ENCODE results near the gene ROGDI. TPM values are rescaled to one million over a fixed set of nuclear protein-coding genes. Genes with fewer than 3 reads are reported as not detected.

Gene ROGDI
- polyA plus RNA-seq, 1 donor (not counting 4 experiments of a cell fraction or from before 2014, with no cell fraction given) = 20.5 TPM

GRCh38 chr16:4769306-4769638 is 33.2 kb downstream of the ROGDI start:
- Histone ChIP-seq H3K9me1 (ENCODE audit: control insufficient read depth, extremely low read depth, insufficient read depth, low read length) (no peaks in the 10 kb centered on the region), H3K36me3 (ENCODE audit: control insufficient read depth in 2 of 2, extremely low read depth in 1 of 2, insufficient read depth in 2 of 2, low read length in 2 of 2) (peaks cover 6 to 7% of the 10 kb centered on the region in 2 experiments), H3K4me1 (ENCODE audit: control insufficient read depth, extremely low read depth, insufficient read depth, low read length) (peaks cover 13% of the 10 kb centered on the region), H3K9ac (ENCODE audit: control insufficient read depth, extremely low read depth, insufficient read depth, low read length) (no peak overlapping the region), H3K79me2 (ENCODE audit: control insufficient read depth, insufficient read depth, low read length) (peaks cover 21% of the 10 kb centered on the region), H3K4me3 (ENCODE audit: control insufficient read depth in 2 of 3, extremely low read depth in 1 of 3, insufficient read depth in 2 of 3, low read depth in 1 of 3, low read length in 3 of 3) (peak overlapping the region in 1 of 3 experiments; percentile 69), H2AFZ (ENCODE audit: control insufficient read depth, low read length) (peak overlapping the region; percentile 74), H3K27ac (ENCODE audit: control insufficient read depth, insufficient read depth, low read length) (no peak overlapping the region), H3K9me3 (ENCODE audit: control insufficient read depth, low read depth, low read length) (no peaks in the 10 kb centered on the region), H4K20me1 (ENCODE audit: control insufficient read depth, extremely low read depth, insufficient read depth, low read length) (no peaks in the 10 kb centered on the region), H3K4me2 (ENCODE audit: control insufficient read depth, extremely low read depth, insufficient read depth, low read depth, low read length) (peak overlapping the region; percentile 97), H3K27me3 (ENCODE audit: control insufficient read depth, extremely low read depth, insufficient read depth, low read length) (no peaks in the 10 kb centered on the region)
- TF ChIP-seq CTCF (optimal IDR thresholded peaks at IDR 0.05 in 1 of 3, IDR thresholded peaks at IDR 0.05 in 1 of 3, conservative IDR thresholded peaks at IDR 0.05 in 1 of 3; ENCODE audit: extremely low read depth in 1 of 3, insufficient read depth in 2 of 3, low read length in 3 of 3) (no peak), EZH2 (IDR thresholded peaks at IDR 0.05; ENCODE audit: low read length) (no peak)
- no peak for FAIRE-seq
- DNase-seq (ENCODE audit: low read depth, low spot score) = no peak
- dilution Hi-C loops (cut with MboI; ENCODE audit: extremely low pct_ligation_motif_present, low sequenced_read_pairs) = no loop called here

GRCh38 chr16:4768549-4769305 is 33.7 kb downstream of the ROGDI start:
- peak; percentile 13 for FAIRE-seq
- peak overlapping the region; percentile 90 for H3K9ac ChIP-seq (ENCODE audit: control insufficient read depth, extremely low read depth, insufficient read depth, low read length)

More at GRCh38 chr16:4768549-4769305, 33.7 kb downstream of the ROGDI start:
- Histone ChIP-seq H3K27me3 (ENCODE audit: control insufficient read depth, extremely low read depth, insufficient read depth, low read length) (no peaks in the 10 kb centered on the region), H3K4me1 (ENCODE audit: control insufficient read depth, extremely low read depth, insufficient read depth, low read length) (peaks cover 13% of the 10 kb centered on the region), H3K79me2 (ENCODE audit: control insufficient read depth, insufficient read depth, low read length) (peaks cover 21% of the 10 kb centered on the region), H3K9me3 (ENCODE audit: control insufficient read depth, low read depth, low read length) (no peaks in the 10 kb centered on the region), H2AFZ (ENCODE audit: control insufficient read depth, low read length) (peak overlapping the region; percentile 74), H3K36me3 (ENCODE audit: control insufficient read depth in 2 of 2, extremely low read depth in 1 of 2, insufficient read depth in 2 of 2, low read length in 2 of 2) (peaks cover 7 to 8% of the 10 kb centered on the region in 2 experiments), H4K20me1 (ENCODE audit: control insufficient read depth, extremely low read depth, insufficient read depth, low read length) (no peaks in the 10 kb centered on the region), H3K4me3 (ENCODE audit: control insufficient read depth in 2 of 3, extremely low read depth in 1 of 3, insufficient read depth in 2 of 3, low read depth in 1 of 3, low read length in 3 of 3) (peak overlapping the region; percentile 62 to 92 (median 86)), H3K27ac (ENCODE audit: control insufficient read depth, insufficient read depth, low read length) (peak overlapping the region; percentile 96), H3K9me1 (ENCODE audit: control insufficient read depth, extremely low read depth, insufficient read depth, low read length) (no peaks in the 10 kb centered on the region), H3K4me2 (ENCODE audit: control insufficient read depth, extremely low read depth, insufficient read depth, low read depth, low read length) (peak overlapping the region; percentile 97)
- peak; percentile 52 for DNase-seq (ENCODE audit: low read depth, low spot score)
- TF ChIP-seq EZH2 (IDR thresholded peaks at IDR 0.05; ENCODE audit: low read length) (no peak), CTCF (optimal IDR thresholded peaks at IDR 0.05 in 1 of 3, IDR thresholded peaks at IDR 0.05 in 1 of 3, conservative IDR thresholded peaks at IDR 0.05 in 1 of 3; ENCODE audit: extremely low read depth in 1 of 3, insufficient read depth in 2 of 3, low read length in 3 of 3) (no peak)
- dilution Hi-C loops (cut with MboI; ENCODE audit: extremely low pct_ligation_motif_present, low sequenced_read_pairs) = no loop called here
